GM12801 (cell line): ENCODE results near the gene CHP2.
A peak's percentile ranks its signal among the peaks of the same experiment; 100 is the strongest.

Source experiments
- CTCF ChIP-seq: IDR thresholded peaks from one replicate; pipeline ENCODE4 v1.5.1; 2011; ENCODE audit warnings: control low read depth; ENCODE audit not compliant: insufficient read length; ENCODE audit errors: extremely low read depth

The CHP2 gene

GRCh38 chr16:23801378-23801777 is 46.6 kb downstream of the CHP2 start:
- TF ChIP-seq CTCF: peak; percentile 37

DNA sequence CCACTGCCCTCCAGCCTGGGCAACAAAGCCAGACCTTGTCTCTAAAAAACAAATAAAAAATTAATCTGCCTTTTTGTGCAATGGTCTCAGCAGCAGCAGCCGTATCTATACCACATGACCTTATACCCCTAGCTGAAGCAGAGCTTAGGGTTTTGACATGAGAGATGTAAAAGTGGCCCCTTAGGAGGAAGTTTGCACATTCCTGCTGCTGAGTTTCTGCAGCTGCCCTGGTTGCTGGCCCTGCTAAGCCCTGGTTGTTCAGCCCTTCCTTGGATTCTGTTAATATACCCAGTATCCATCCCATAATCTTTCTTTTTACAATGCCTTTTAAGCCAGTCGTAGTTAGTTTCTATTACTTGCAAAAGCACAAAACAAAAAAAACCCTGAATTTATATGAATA is 48.0 kb downstream of the CHP2 start:
- TF ChIP-seq CTCF: no peak

GRCh38 chr16:23803591-23804123 is 48.8 kb downstream of the CHP2 start:
- TF ChIP-seq CTCF: peak; percentile 20

GRCh38 chr16:23807028-23807427 is 52.2 kb downstream of the CHP2 start:
- TF ChIP-seq CTCF: no peak
